HEK293T (cell line): ENCODE measurements around the gene HELQ.

ENCODE experiments used
- CTCF ChIA-PET: fragments of 350-600 bp; formaldehyde crosslinking; extraction: SDS; loops from one replicate; lab custom pipeline; 2021; ENCODE audit warnings: antibody characterized with exemption, inconsistent platforms; lab: Yijun Ruan, JAX
- POLR2A ChIA-PET: fragments of 350-600 bp; formaldehyde crosslinking; extraction: SDS; loops from one replicate; lab custom pipeline; 2020; ENCODE audit warnings: antibody characterized with exemption, inconsistent platforms; lab: Yijun Ruan, JAX
- DNase-seq: peaks from one replicate; pipeline ENCODE4 v3.0.0; 2012; ENCODE audit warnings: mixed read lengths; ENCODE audit errors: extremely low spot score
- ARNT ChIP-seq: fragments of 450-650 bp; IDR thresholded peaks from 2 replicates; pipeline ENCODE4 v1.6.1; 2017; ENCODE audit warnings: mild to moderate bottlenecking
- BHLHE40 ChIP-seq: fragments of 450-650 bp; IDR thresholded peaks from 2 replicates; pipeline ENCODE4 v1.6.1; 2016; ENCODE audit warnings: mild to moderate bottlenecking, moderate library complexity, borderline replicate concordance
- CTBP1 ChIP-seq: fragments of 450-650 bp; IDR thresholded peaks from 2 replicates; pipeline ENCODE4 v1.6.1; 2016; ENCODE audit warnings: borderline replicate concordance
- ELF4 ChIP-seq: fragments of 450-650 bp; IDR thresholded peaks from 2 replicates; pipeline ENCODE4 v1.6.1; 2017; ENCODE audit warnings: antibody characterized with exemption
- FOXA1 ChIP-seq: fragments of 450-650 bp; IDR thresholded peaks from 2 replicates; pipeline ENCODE4 v1.6.1; 2016; ENCODE audit warnings: mild to moderate bottlenecking
- FOXK2 ChIP-seq: fragments of 450-650 bp; IDR thresholded peaks from 2 replicates; pipeline ENCODE4 v1.6.1; 2016; ENCODE audit warnings: mild to moderate bottlenecking
- FOXM1 ChIP-seq: fragments of 450-650 bp; IDR thresholded peaks from 2 replicates; pipeline ENCODE4 v1.6.1; 2017; ENCODE audit warnings: mild to moderate bottlenecking, borderline replicate concordance
- HDGF ChIP-seq: fragments of 450-650 bp; IDR thresholded peaks from 2 replicates; pipeline ENCODE4 v1.6.1; 2017; ENCODE audit warnings: antibody characterized with exemption, borderline replicate concordance
- L3MBTL2 ChIP-seq: fragments of 450-650 bp; conservative IDR thresholded peaks from 2 replicates; pipeline ENCODE4 v1.6.1; 2016; ENCODE audit warnings: mild to moderate bottlenecking
- LEF1 ChIP-seq: fragments of 450-650 bp; IDR thresholded peaks from 2 replicates; pipeline ENCODE4 v1.6.1; 2017; ENCODE audit warnings: mild to moderate bottlenecking, borderline replicate concordance
- NFRKB ChIP-seq: fragments of 450-650 bp; IDR thresholded peaks from 2 replicates; pipeline ENCODE4 v1.6.1; 2016; ENCODE audit warnings: mild to moderate bottlenecking, moderate library complexity
- PKNOX1 ChIP-seq: fragments of 450-650 bp; IDR thresholded peaks from 2 replicates; pipeline ENCODE4 v1.6.1; 2016
- SP1 ChIP-seq: fragments of 450-650 bp; IDR thresholded peaks from 2 replicates; pipeline ENCODE4 v1.6.1; 2017
- SUZ12 ChIP-seq: fragments of 450-650 bp; IDR thresholded peaks from 2 replicates; pipeline ENCODE4 v1.6.1; 2016; ENCODE audit warnings: mild to moderate bottlenecking
- TARDBP ChIP-seq: fragments of 450-650 bp; IDR thresholded peaks from 2 replicates; pipeline ENCODE4 v1.6.1; 2016
- ZNF384 ChIP-seq: fragments of 450-650 bp; IDR thresholded peaks from 2 replicates; pipeline ENCODE4 v1.6.1; 2016

Gene HELQ

GRCh38 chr4:83490876-83491450 is 35.3 kb upstream of the HELQ start:
- ChIA-PET CTCF (interaction anchor here (0.8 kb wide), 1 partner anchor 1206 kb away, joined by 4 read pairs; no protein-coding TSS in a partner anchor), POLR2A (no interaction called here)
- TF ChIP-seq SP1 (no peak), NFRKB (no peak), HDGF (no peak)
- peak; percentile 26 for DNase-seq

- CTCF ChIA-PET = interaction anchor here (0.6 to 0.8 kb wide), 2 partner anchors 275 to 1207 kb away, joined by 3 to 4 read pairs; no protein-coding TSS in a partner anchor
- TF ChIP-seq BHLHE40 (no peak), NFRKB (no peak), SUZ12 (no peak), FOXM1 (no peak), L3MBTL2 (no peak), ARNT (no peak), FOXA1 (no peak), PKNOX1 (no peak), TARDBP (no peak), CTBP1 (no peak), LEF1 (no peak)
- POLR2A ChIA-PET = no interaction called here
- no peak for DNase-seq
These were observed 34.2 kb upstream of the HELQ start for GRCh38 chr4:83489711-83490326.

GRCh38 chr4:83486457-83487129 is 31.0 kb upstream of the HELQ start:
- CTCF ChIA-PET = no interaction called here

GRCh38 chr4:83484500-83485461 is 29.2 kb upstream of the HELQ start, which contains the start of gene ABRAXAS1:
Gene ABRAXAS1, minus strand, starts transcription at chr4:83485100. Its CDS starts 28 bp downstream, at chr4:83485072.
- POLR2A ChIA-PET = interaction anchor here (0.9 kb wide), 1 partner anchor 29 kb away, joined by 3 read pairs; the partner anchor contains the start of genes HELQ and MRPS18C
- TF ChIP-seq HDGF (no peak; the same call in 1 of the 2 replicates), PKNOX1 (no peak), BHLHE40 (no peak), L3MBTL2 (peak; percentile 98), NFRKB (no peak), SUZ12 (no peak), SP1 (no peak), TARDBP (no peak), ARNT (no peak), CTBP1 (peak; percentile 34; the same call in 1 of the 2 replicates)
- DNase-seq = peak; percentile 98
- CTCF ChIA-PET = no interaction called here

More at GRCh38 chr4:83486457-83487129, 31.0 kb upstream of the HELQ start:
- POLR2A ChIA-PET = no interaction called here
- TF ChIP-seq FOXA1 (no peak), CTBP1 (no peak), ELF4 (no peak), L3MBTL2 (no peak), ZNF384 (no peak), LEF1 (no peak), NFRKB (no peak), BHLHE40 (no peak), FOXM1 (no peak), TARDBP (no peak), SP1 (no peak), ARNT (no peak), SUZ12 (no peak), PKNOX1 (no peak), HDGF (no peak), FOXK2 (no peak)
- DNase-seq = no peak

GRCh38 chr4:83473966-83474365 is 18.3 kb upstream of the HELQ start:
- TF ChIP-seq NFRKB = no peak
- no peak for TF ChIP-seq FOXK2
- no peak for TF ChIP-seq ZNF384
- TF ChIP-seq HDGF = no peak
- no peak for TF ChIP-seq ARNT
- no peak for TF ChIP-seq FOXM1
- TF ChIP-seq LEF1 = no peak
- TF ChIP-seq L3MBTL2 = no peak
- no peak for TF ChIP-seq SUZ12
- no peak for TF ChIP-seq PKNOX1
- TF ChIP-seq SP1 = no peak
- TF ChIP-seq CTBP1 = no peak
- TF ChIP-seq ELF4 = no peak
- no peak for DNase-seq
- ChIA-PET CTCF (no interaction called here), POLR2A (interaction anchor here (1.1 kb wide), 1 partner anchor 19 kb away, joined by 4 read pairs; the partner anchor contains the start of genes HELQ and MRPS18C)
